Activated naive CD4-positive, alpha-beta T cell treated with anti-CD3 and anti-CD28 coated beads, Interleukin-2, amount 50 U/mL, for 16 hours (primary cell): ENCODE data around the gene BRD7.

Source experiments
- DNase-seq: peaks from one replicate; pipeline ENCODE4 v3.0.0-alpha.2; 2020

The BRD7 gene

GRCh38 chr16:50288920-50289319, 79.9 kb downstream of the BRD7 start:
- DNase-seq: no peak

GRCh38 chr16:50288026-50288425, 80.8 kb downstream of the BRD7 start:
- no peak for DNase-seq

- no peak for DNase-seq
Measured at GRCh38 chr16:50286681-50287080, 82.1 kb downstream of the BRD7 start.

GRCh38 chr16:50285406-50286003, 83.3 kb downstream of the BRD7 start:
- no peak for DNase-seq

- no peak for DNase-seq
Measured at GRCh38 chr16:50284131-50284911, 84.5 kb downstream of the BRD7 start.

GRCh38 chr16:50282955-50283631, 85.7 kb downstream of the BRD7 start:
- no peak for DNase-seq

GRCh38 chr16:50282010-50282538, 86.7 kb downstream of the BRD7 start:
- DNase-seq: no peak

GRCh38 chr16:50281391-50282009, 87.3 kb downstream of the BRD7 start:
- no peak for DNase-seq

GRCh38 chr16:50280932-50281331, 87.9 kb downstream of the BRD7 start:
- no peak for DNase-seq

GRCh38 chr16:50279504-50279865, 89.3 kb downstream of the BRD7 start:
- DNase-seq: no peak

GRCh38 chr16:50278251-50278650, 90.5 kb downstream of the BRD7 start:
- DNase-seq: no peak

GRCh38 chr16:50276801-50277555, 91.8 kb downstream of the BRD7 start:
- no peak for DNase-seq

- no peak for DNase-seq
Measured at GRCh38 chr16:50276326-50276640, 92.5 kb downstream of the BRD7 start.

GRCh38 chr16:50275428-50276325, 93.1 kb downstream of the BRD7 start:
- DNase-seq: no peak

- DNase-seq: no peak
Measured at GRCh38 chr16:50275098-50275415, 93.7 kb downstream of the BRD7 start.

- peak; percentile 48 for DNase-seq
Measured at GRCh38 chr16:50274326-50275097, 94.3 kb downstream of the BRD7 start.

- peak; percentile 56 for DNase-seq
Measured at GRCh38 chr16:50273888-50274325, 94.9 kb downstream of the BRD7 start.

GRCh38 chr16:50273382-50273690, 95.5 kb downstream of the BRD7 start:
- DNase-seq: no peak

GRCh38 chr16:50272687-50273381, 96.0 kb downstream of the BRD7 start:
- no peak for DNase-seq

- DNase-seq: no peak
Measured at GRCh38 chr16:50272111-50272571, 96.6 kb downstream of the BRD7 start.
